HG03457 (cell line): ENCODE results near the gene CFAP74.

ENCODE experiments used
- ATAC-seq: cut with Tn5 transposase; IDR thresholded peaks from one replicate; pipeline ENCODE4 v1.9.1; 2021; ENCODE audit warnings: moderate number of reproducible peaks; ENCODE audit not compliant: unreplicated experiment

Gene CFAP74

GRCh38 chr1:1956101-1956500, 47.5 kb downstream of the CFAP74 start:
- no peak for ATAC-seq

GRCh38 chr1:1955621-1956094, 47.9 kb downstream of the CFAP74 start:
- no peak for ATAC-seq

DNA sequence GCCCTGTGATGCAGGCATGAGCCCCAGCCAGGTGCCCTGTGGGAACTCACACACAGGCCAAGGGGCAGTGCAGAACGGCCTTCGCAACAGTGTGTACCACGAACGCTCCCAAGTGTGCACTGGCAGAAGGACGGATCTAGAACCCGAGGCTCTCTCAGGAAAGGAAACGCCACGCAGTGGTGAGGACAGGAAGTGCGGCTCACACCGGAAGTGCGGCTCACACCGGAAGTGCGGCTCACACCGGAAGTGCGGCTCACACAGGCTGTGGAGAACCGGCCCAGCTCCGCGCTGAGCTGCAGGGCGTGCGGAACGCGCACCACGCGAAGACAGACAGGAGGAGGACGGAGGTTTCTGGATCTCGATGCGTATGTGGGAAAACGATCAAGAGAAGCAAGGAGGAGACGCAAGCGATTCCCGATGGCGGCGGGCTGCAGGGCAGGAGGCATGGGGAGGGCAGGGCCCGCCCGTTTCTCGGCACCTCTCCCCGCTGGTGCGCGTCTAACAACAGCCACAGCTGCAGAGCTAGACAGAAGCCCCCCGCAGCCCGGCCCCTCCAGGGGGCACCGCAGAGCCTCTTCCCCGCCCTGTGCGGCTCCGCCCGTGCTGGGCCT, 48.6 kb downstream of the CFAP74 start:
- ATAC-seq = no peak

DNA sequence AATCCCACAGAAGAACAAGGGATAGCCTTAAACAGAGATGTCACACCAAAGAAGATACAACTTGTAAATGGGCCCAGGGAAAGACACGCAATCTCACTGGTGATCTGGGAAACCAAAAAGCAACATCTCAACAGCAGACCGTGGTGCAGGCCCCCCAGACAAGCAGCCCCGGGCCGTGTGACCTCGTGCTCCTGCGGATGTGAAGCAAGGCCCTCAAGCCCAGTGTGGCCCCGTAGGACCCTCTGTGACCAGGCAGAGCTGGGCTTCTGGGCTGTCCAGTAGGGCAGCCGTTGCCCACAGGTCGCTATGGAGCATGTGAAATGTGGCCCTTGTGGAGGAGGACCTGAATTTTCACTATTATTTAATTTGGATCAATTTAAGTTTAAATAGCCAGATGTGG, 49.6 kb downstream of the CFAP74 start:
- ATAC-seq = no peak

GRCh38 chr1:1950940-1951339, 52.6 kb downstream of the CFAP74 start:
- ATAC-seq = no peak

GRCh38 chr1:1948783-1949182, 54.8 kb downstream of the CFAP74 start:
- no peak for ATAC-seq

GRCh38 chr1:1947493-1947892, 56.1 kb downstream of the CFAP74 start:
- ATAC-seq = no peak

DNA sequence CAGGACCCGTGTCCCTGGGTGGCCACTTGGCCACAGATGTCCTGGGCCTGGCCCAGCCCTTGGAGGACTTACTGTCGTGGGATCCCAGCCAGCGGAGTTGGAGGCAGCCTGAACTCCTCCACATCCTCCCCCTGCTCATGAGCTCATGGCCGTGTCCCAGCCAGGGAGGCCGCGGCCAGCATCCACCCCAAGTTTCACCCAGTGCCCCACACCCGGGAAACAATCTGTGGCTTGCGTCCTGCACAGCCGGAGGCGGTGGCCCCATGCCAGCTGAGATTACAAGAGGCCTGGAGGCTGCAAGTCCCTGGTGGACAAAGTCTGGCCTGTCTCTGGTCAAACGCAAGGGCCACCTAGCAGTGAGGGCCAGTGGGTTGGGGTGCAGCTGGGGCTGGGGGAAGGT, 57.0 kb downstream of the CFAP74 start:
- no peak for ATAC-seq

DNA sequence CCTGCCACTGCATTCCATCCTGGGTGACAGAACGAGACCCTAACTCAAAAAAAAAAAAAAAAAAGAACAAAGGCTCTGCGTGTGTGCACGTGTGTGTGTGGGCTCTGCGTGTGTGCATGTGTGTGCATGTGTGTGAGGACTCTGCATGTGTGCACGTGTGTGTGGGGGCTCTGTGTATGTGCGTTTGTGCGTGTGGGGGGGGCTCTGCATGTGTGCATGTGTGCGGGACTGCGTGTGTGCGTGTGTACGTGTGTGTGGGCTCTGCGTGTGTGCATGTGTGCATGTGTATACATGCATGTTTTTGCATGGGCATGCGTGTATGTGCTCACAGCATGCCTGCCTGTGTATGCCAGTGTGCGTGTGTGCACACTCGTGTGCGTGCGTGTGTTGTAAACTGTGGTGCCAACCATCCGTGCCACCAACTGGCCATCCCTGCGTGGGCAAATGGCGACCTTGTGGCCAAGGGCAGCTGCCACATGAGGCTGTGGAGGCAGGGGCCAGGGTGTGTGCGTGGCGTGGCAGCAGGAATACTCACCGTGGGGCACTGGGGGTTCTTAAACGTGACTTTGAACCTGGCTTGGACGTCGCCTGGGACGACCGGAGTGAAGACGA, 57.7 kb downstream of the CFAP74 start:
- no peak for ATAC-seq

DNA sequence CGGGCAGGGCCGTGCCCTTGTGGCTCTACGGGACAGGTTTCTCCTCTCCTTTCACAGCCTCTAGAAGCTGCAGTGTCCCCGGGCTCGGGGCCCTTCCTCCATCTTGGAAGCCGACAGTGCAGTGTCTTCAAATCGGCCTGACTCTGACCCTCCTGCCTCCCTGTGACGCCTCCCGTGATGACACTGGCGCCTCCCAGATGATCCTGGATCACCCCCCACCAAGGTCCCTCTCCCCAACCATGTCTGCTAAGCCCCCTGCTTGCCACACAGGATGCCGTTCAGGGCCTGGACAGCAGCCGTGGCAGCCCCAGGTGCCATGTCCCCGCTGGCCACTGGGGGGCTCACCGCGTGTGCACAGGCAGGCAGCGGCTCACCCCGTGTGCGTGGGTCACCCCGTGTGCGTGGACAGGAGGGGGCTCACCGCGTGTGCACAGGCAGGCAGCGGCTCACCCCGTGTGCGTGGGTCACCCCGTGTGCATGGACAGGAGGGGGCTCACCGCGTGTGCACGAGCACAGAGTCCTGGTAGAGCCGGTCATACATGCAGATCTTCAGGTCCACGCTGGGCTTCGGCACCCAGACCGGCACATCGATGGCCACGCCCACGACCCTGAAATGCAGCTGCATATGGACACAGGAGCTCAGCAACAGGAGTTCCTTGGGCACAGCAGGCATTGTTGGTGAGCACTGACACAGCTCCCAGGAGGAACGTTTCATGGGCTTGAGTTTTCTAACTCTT, 59.6 kb downstream of the CFAP74 start:
- no peak for ATAC-seq

- no peak for ATAC-seq
Observed at GRCh38 chr1:1942753-1943656, 60.6 kb downstream of the CFAP74 start.

- ATAC-seq = no peak
Observed at GRCh38 chr1:1941868-1942752, 61.5 kb downstream of the CFAP74 start.

- ATAC-seq = no peak
Observed at GRCh38 chr1:1941211-1941841, 62.3 kb downstream of the CFAP74 start.

DNA sequence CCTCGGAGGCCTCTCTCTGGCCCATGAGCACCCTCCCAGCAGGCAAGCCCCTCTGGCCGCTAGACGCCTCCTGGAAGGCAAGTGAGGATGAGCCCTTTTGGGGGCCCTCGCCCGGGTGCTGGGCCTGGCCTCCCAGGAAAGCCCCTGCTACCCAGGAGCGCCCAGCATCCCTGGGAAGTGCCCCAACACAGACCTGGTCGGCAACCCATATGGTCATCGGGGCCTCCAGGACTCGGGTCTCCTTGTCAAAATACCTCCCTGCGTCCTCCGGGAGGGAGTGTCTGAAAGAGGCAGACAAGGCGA, 63.5 kb downstream of the CFAP74 start:
- ATAC-seq = no peak

GRCh38 chr1:1939296-1940122, 64.1 kb downstream of the CFAP74 start:
- no peak for ATAC-seq

DNA sequence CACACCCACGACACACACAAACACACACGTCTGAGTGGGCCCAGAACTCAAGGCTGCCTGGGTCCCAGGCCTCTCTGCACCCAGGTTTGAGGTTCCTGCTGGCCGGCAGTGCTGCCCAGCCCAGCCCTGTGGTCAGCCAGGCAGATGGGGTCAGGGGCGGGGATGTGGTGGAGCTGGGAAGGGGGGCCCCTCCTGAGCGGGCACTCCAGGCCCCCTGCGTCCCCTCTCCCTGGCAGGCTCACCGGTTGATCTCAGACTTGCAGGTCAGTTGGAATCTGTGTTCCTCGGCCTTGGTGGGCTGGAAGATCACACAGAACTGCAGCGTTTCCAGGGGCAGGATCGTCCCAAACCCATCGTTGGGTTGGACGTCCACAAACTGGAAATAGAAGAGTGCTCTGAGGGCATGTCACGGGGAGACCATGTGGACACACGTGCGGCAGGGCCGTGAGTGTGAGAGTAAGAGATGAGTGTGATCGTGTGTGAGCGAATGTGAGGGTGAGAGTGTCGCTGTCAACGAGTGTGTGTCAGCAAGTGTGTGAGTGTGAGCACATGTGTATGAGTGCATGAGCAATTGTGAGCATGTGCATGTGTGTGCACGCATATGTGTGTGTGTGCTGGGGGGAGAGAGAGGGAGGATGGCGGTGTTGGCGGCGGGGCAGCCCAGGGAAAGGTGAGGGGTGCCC, 64.8 kb downstream of the CFAP74 start:
- ATAC-seq = no peak

GRCh38 chr1:1938276-1938573, 65.4 kb downstream of the CFAP74 start:
- ATAC-seq = no peak

- no peak for ATAC-seq
Observed at GRCh38 chr1:1937549-1938275, 65.9 kb downstream of the CFAP74 start.
